ENCODE results near the gene ADCYAP1R1.

Gene ADCYAP1R1

GRCh38 chr7:31044529-31044928 lies 7.6 kb upstream of the ADCYAP1R1 start:
- no peak for DNase-seq

- no peak for DNase-seq
Observed at GRCh38 chr7:31046723-31047122, 5.4 kb upstream of the ADCYAP1R1 start.

DNA sequence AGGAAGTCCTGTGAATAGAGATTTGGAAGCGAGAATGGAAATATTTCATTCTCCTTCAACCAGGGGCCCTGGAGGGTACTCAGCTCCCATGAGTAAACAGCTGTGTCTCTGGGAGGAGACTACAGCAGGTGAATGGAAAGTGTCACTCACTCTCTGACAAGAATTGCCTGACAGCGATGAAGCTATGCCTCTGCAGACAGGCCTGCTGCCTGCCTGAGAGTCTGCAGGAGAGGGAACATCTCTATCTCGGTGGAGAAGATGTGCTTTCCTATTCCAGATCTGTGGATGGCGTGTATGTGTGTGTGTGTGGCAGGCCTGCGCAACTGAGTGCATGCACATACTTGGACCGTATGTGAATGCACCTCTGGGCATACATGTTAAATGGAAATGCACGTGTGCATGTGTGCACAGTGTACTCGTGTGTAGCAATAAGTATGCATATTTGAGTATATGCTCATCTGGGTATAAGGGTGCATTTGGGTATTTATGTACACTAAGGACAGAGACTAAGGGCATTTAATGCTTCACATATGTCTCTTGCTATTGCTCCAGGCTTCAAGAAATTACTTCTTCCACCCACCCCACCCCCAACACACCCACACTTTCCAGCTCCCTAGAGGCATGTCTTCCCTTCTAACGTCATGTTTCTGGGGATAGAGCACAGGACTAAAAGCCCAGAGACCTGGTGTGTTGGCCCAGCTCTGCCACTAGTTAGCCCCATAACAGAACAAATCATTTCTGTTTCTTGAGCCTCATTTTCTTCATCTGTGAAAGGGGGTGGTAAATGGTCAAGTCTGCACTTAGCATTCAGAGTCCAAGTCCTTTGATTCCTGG lies 4.6 kb upstream of the ADCYAP1R1 start:
- no peak for DNase-seq

DNA sequence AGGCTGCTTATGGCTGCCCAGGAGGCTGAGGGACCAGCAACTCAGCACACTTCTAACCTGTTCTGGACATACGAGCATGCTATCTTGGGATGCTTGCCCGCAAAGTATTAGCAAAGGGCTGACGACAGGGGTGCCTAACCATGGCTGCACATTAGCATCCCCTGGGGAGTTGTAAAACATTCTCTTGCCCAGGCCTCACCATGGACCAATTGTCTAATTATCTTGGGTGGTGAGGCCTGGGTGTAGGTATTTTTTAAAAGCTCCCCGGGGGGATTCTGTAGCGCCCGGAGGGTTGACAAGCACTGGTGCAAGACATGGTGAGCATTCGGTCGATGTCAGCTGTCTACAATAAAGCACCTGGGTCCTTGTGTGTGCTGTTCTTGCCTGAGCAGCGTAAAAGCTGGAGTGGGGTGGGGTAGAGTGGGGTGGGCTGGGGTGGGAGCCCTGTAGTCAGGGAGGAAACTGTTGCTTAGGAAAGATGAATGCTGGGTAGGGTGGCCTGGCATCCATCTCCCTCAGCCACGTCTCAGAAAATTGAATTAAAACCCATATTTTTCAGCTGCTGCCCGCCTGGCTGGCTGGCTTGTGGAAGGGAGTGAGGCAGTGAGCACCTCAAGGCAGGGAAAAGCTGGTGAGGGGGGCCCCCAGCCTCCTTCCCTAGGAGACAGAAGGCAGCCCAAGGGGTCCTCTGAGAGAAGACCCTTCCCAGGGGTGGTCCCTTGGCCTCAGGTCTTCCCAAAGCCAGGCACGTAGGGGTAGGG lies 2.9 kb upstream of the ADCYAP1R1 start:
- no peak for DNase-seq

DNA sequence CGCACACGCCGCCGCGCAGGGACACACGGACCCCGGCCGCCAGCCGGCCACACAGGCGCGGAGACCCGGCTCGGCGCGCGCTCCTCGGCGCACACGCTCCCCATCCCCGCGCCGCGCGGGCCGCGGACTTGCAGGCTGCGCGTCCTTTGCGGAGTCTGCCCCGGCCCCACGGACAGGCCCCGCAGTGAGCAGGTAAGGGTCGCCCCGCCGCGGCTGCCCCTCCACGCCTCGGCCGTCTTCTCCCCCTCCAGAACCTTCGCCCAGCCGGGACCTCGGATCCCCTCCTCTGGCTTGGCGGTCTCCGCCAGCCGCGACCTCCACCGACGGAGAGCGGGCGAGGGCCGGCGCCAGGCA lies 356 bp downstream of the ADCYAP1R1 start:
- DNase-seq, result no peak

DNA sequence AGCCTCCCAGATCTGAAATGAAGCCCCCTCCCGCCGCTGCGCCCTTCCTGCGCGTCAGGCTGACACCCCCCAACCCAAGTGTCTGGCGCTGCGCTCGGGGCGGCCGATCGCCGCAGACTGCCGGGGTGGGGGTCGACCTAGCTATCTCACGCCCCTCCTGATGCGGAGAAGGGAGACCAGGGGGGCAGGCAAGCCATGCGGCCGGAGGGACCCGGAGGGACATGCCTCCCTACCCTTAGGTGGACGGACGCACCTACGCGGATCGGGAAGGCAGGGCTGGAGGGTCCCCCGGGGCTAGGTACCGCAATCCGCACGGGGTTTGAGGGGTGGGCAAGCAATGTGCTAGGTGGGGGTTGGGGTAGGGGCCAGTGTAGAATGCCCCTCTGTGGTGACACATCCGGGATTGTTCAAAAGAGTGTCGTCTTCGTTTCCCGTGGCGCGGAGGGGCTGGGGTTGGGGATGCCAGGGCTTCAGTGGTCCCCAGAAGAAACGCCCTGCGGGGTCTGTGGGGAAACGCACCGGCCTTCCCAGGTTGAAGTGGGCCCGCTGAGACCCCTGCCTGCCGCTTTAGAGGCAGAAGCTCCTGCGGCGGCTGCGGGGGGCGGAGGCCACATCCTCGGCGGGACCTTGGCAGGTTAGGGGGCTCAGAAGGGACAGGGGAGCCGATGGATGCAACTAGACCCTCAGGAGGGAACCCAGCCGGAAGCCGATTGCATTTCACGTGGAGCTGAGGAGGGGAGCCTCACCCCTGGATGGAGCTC lies 913 bp downstream of the ADCYAP1R1 start:
- DNase-seq, result no peak

DNA sequence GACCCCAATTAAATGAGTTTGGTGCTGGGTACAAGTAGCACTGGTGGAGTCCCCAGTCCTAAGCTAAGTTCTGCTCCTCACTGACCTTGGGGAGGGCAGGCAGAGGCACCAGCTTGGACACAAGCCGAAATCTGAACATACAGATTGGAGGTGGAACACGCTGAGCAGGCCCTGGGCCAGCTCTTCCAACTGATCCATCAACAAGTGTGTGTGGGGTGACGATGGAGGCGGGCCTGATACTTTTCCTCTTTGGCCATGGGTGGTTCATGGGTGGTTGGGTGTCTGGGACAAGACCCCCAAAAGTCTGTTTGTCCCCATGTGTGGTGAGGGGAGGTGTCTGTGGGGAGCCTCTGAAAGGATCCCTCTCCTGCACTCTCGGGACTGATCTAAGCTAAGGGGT lies 1.9 kb downstream of the ADCYAP1R1 start:
- no peak for DNase-seq

DNA sequence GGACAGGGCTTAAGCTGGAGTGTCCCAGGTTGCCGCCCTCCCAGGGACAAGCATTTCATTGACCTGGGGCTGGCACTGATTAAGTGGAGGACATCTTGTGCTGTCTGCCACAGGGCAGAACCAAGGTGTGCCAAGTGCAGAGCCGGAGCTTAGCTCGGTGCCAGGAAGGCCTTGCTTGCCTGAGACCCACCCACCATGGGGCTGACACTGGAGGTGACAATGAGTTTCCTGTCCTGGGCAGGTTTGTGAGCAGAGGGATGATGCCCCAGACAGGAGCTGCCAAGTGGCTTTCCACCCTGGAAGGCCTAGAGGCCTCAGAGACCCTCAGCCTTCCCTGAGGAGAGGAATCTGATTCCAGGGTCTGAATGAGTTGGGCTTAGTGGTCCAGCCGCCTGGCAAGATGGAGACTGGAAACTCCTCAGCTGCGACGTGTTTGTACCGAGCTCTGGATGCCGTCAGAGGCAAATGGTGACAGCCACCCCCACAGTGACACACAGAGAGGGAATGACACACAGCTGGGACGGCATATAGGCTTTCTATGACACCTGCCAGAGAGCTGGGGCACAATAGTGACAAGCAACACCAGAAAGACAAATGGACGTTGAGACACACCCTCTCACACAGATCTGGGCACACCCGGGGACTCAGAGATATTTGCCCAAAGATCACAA lies 2.6 kb downstream of the ADCYAP1R1 start:
- DNase-seq, result no peak

GRCh38 chr7:31055471-31055870 lies 3.4 kb downstream of the ADCYAP1R1 start:
- DNase-seq, result no peak

- DNase-seq, result no peak
Observed at GRCh38 chr7:31056775-31057346, 4.8 kb downstream of the ADCYAP1R1 start.

- no peak for DNase-seq
Observed at GRCh38 chr7:31058122-31058521, 6.0 kb downstream of the ADCYAP1R1 start.

- DNase-seq, result no peak
Observed at GRCh38 chr7:31058688-31059087, 6.6 kb downstream of the ADCYAP1R1 start.

DNA sequence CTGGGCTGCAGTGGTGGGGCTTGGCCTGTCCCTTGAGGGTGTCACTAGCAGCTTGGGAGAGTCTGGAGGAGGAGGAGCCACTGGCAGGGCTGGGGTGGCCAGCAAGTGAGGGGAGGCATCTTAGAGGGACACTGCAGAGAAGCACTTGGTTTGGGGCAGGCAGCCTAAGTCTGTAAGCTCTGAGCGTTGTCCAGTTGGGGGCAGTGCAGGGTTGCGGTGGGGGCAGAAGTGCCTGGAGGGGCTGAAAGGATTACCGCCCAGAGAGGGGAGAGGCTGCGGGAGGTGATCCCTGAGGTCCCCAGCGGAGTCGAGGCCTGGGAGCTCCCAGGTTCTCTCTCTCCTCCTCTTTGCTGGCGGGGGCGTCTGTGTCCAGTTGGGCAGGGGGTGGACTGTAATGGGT lies 7.4 kb downstream of the ADCYAP1R1 start:
- DNase-seq, result no peak

- DNase-seq, result no peak
Observed at GRCh38 chr7:31061185-31061584, 9.1 kb downstream of the ADCYAP1R1 start.

DNA sequence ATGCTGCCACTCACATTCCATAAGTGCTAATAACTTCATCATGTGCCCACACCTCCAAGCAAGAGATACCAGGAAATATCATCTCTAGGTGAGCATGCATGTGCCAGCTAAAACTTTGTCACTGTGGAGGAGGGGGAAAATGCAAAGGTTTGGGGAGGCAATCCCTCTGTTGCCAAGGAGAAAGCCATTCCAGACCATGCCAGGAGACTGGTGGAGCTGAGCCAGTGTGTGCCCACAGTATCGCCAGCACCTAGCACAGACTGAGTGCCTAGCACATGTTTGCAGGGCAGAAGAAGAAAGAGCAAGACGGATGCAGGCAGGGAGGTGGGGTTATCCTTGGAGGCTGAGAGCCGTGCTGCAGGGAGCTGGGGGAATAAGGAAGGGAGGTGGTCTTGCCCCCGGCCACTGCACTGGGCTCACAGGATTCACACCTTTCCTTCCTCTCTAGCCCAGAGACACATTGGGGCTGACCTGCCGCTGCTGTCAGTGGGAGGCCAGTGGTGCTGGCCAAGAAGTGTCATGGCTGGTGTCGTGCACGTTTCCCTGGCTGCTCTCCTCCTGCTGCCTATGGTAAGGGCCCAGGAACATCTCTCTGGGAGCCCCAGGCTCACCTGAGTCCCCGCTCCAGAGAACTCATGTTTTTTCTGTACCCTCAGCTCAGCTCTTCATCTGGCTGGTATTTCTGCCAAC lies 10.8 kb downstream of the ADCYAP1R1 start:
- no peak for DNase-seq

GRCh38 chr7:31065021-31065593 lies 13.0 kb downstream of the ADCYAP1R1 start:
- no peak for DNase-seq

GRCh38 chr7:31065840-31066239 lies 13.7 kb downstream of the ADCYAP1R1 start:
- DNase-seq, result no peak

- no peak for DNase-seq
Observed at GRCh38 chr7:31066516-31067130, 14.5 kb downstream of the ADCYAP1R1 start.

- DNase-seq, result no peak
Observed at GRCh38 chr7:31067491-31067890, 15.4 kb downstream of the ADCYAP1R1 start.

DNA sequence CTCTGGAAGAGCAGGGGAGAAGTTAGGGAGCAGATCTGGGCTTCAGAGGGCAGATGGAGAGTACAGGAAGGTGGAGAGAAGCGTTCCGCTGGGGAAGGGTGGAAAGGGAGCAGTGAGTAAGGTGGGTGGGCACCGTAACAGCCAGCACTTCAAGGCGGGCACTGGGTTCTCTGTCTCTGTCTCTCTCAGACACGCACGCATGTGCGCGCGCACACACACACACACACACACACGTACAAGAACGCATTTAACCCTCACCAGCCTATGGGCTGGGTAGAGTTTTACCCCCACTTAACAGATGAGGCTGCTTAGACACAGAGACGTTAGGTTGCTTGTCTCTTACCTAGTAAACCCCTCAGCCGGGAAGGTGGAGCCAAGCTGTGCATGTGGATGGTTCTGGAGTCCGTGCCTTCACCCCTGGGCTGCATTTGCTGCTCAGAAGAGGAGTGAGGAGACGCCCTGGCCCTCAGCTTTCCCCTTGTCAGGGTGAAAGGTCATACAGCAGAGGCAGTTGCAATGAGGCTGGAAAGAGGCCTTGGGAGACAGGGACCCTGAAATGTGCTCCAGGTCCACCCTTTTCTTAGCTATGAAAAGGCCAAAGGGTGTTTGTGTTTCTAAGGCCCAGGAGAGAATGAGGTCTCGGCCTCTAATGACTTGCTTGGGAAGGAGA lies 16.0 kb downstream of the ADCYAP1R1 start:
- DNase-seq, result no peak

All from NCI-H146 (cell line).